Medulla oblongata (tissue), 1 donor: ENCODE data around the gene CENPX.
"Not testable (repeated sequence)": the region's sequence is repeated elsewhere in the genome, so short reads cannot be mapped to it uniquely, and the experiment has no call there.

Source experiments
- DNase-seq: peaks from one replicate; pipeline ENCODE4 v3.0.0-alpha.2; 2015; ENCODE audit errors: extremely low spot score

The CENPX gene

GRCh38 chr17:82039695-82040299 lies 17.1 kb upstream of the CENPX start:
- no peak for DNase-seq

GRCh38 chr17:82038796-82039409 lies 16.2 kb upstream of the CENPX start:
- not testable (repeated sequence) for DNase-seq

GRCh38 chr17:82037889-82038195 lies 15.2 kb upstream of the CENPX start:
- no peak for DNase-seq

GRCh38 chr17:82037092-82037888 lies 14.6 kb upstream of the CENPX start, which contains the start of gene DCXR:
TSS of gene DCXR (minus strand) at chr17:82037697. CDS start at chr17:82037682, 15 bp downstream.
- DNase-seq, result peak; percentile 97

GRCh38 chr17:82036634-82037091 lies 14.0 kb upstream of the CENPX start:
- DNase-seq, result no peak

- DNase-seq, result no peak
Measured at GRCh38 chr17:82035956-82036633, 13.4 kb upstream of the CENPX start.

- DNase-seq, result no peak
Measured at GRCh38 chr17:82035488-82035887, 12.8 kb upstream of the CENPX start.

GRCh38 chr17:82034371-82035011 lies 11.8 kb upstream of the CENPX start:
- no peak for DNase-seq

GRCh38 chr17:82033359-82034085 lies 10.8 kb upstream of the CENPX start:
- DNase-seq, result no peak

- DNase-seq, result no peak
Measured at GRCh38 chr17:82031885-82032627, 9.4 kb upstream of the CENPX start.

- no peak for DNase-seq
Measured at GRCh38 chr17:82031303-82031884, 8.7 kb upstream of the CENPX start, which contains the start of gene RAC3. TSS of gene RAC3 (plus strand) at chr17:82031678. CDS start at chr17:82031762, 84 bp downstream.

- peak; percentile 72 for DNase-seq
Measured at GRCh38 chr17:82030470-82031302, 8.0 kb upstream of the CENPX start.

- no peak for DNase-seq
Measured at GRCh38 chr17:82029990-82030469, 7.4 kb upstream of the CENPX start.

GRCh38 chr17:82029391-82029790 lies 6.7 kb upstream of the CENPX start:
- DNase-seq, result no peak

- DNase-seq, result no peak
Measured at GRCh38 chr17:82028966-82029365, 6.3 kb upstream of the CENPX start.

- no peak for DNase-seq
Measured at GRCh38 chr17:82028246-82028645, 5.6 kb upstream of the CENPX start.

- no peak for DNase-seq
Measured at GRCh38 chr17:82025401-82026107, 2.9 kb upstream of the CENPX start.

- DNase-seq, result no peak
Measured at GRCh38 chr17:82024859-82025258, 2.2 kb upstream of the CENPX start.
